ENCODE measurements around the gene ARHGEF4. TPM values are rescaled to one million over a fixed set of nuclear protein-coding genes. Genes with fewer than 3 reads are reported as not detected.

ARHGEF4 gene
- 7.4 TPM for polyA plus RNA-seq (ENCODE audit: insufficient read length)

- DNase-seq: no peak
Observed at GRCh38 chr2:130836501-130837174, at the start of gene ARHGEF4. TSS of gene ARHGEF4 (plus strand) at chr2:130836914. CDS start at chr2:130836954, 40 bp downstream.

GRCh38 chr2:130787841-130788240 lies 48.9 kb upstream of the ARHGEF4 start:
- DNase-seq: no peak

GRCh38 chr2:130790312-130790711 lies 46.4 kb upstream of the ARHGEF4 start:
- DNase-seq: no peak

GRCh38 chr2:130790804-130791616 lies 45.7 kb upstream of the ARHGEF4 start:
- no peak for DNase-seq

GRCh38 chr2:130791617-130791939 lies 45.1 kb upstream of the ARHGEF4 start:
- DNase-seq: no peak

GRCh38 chr2:130795431-130795830 lies 41.3 kb upstream of the ARHGEF4 start:
- no peak for DNase-seq

GRCh38 chr2:130796290-130796689 lies 40.4 kb upstream of the ARHGEF4 start:
- DNase-seq: no peak

GRCh38 chr2:130797493-130798435 lies 39.0 kb upstream of the ARHGEF4 start:
- peak; percentile 89 for DNase-seq

GRCh38 chr2:130798472-130799218 lies 38.1 kb upstream of the ARHGEF4 start:
- peak; percentile 26 for DNase-seq

GRCh38 chr2:130799295-130799694 lies 37.4 kb upstream of the ARHGEF4 start:
- DNase-seq: no peak

GRCh38 chr2:130805613-130806012 lies 31.1 kb upstream of the ARHGEF4 start:
- no peak for DNase-seq

- DNase-seq: no peak
Observed at GRCh38 chr2:130806370-130806769, 30.3 kb upstream of the ARHGEF4 start.

- DNase-seq: no peak
Observed at GRCh38 chr2:130807659-130808385, 28.9 kb upstream of the ARHGEF4 start.

- no peak for DNase-seq
Observed at GRCh38 chr2:130808482-130809268, 28.0 kb upstream of the ARHGEF4 start.

GRCh38 chr2:130810490-130810889 lies 26.2 kb upstream of the ARHGEF4 start:
- no peak for DNase-seq

GRCh38 chr2:130813722-130814121 lies 23.0 kb upstream of the ARHGEF4 start:
- DNase-seq: no peak

GRCh38 chr2:130814931-130815680 lies 21.6 kb upstream of the ARHGEF4 start:
- no peak for DNase-seq

GRCh38 chr2:130818809-130819208 lies 17.9 kb upstream of the ARHGEF4 start:
- DNase-seq: no peak

GRCh38 chr2:130819226-130819607 lies 17.5 kb upstream of the ARHGEF4 start:
- DNase-seq: no peak
